HG02938 (cell line): Measurements from ENCODE around the gene ZNF358.
A peak's percentile ranks its signal among the peaks of the same experiment; 100 is the strongest.

ENCODE experiments used
- ATAC-seq: cut with Tn5 transposase; IDR thresholded peaks from one replicate; pipeline ENCODE4 v1.9.1; 2021; ENCODE audit warnings: mild to moderate bottlenecking, moderate library complexity; ENCODE audit not compliant: unreplicated experiment

Gene ZNF358

DNA sequence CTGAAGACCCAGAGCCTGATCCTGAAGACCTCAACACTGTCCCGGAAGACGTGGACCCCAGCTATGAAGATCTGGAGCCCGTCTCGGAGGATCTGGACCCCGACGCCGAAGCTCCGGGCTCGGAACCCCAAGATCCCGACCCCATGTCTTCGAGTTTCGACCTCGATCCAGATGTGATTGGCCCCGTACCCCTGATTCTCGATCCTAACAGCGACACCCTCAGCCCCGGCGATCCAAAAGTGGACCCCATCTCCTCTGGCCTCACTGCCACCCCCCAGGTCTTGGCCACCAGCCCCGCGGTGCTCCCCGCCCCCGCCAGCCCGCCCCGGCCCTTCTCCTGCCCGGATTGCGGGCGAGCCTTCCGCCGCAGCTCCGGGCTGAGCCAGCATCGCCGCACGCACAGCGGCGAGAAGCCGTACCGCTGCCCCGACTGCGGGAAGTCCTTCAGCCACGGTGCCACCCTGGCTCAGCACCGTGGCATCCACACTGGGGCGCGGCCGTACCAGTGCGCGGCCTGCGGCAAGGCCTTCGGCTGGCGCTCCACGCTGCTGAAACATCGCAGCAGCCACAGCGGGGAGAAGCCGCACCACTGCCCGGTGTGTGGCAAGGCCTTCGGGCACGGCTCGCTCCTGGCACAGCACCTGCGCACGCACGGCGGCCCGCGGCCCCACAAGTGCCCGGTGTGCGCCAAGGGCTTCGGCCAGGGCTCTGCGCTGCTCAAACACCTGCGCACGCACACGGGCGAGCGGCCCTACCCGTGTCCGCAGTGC, 3.6 kb downstream of the ZNF358 start:
- no peak for ATAC-seq

DNA sequence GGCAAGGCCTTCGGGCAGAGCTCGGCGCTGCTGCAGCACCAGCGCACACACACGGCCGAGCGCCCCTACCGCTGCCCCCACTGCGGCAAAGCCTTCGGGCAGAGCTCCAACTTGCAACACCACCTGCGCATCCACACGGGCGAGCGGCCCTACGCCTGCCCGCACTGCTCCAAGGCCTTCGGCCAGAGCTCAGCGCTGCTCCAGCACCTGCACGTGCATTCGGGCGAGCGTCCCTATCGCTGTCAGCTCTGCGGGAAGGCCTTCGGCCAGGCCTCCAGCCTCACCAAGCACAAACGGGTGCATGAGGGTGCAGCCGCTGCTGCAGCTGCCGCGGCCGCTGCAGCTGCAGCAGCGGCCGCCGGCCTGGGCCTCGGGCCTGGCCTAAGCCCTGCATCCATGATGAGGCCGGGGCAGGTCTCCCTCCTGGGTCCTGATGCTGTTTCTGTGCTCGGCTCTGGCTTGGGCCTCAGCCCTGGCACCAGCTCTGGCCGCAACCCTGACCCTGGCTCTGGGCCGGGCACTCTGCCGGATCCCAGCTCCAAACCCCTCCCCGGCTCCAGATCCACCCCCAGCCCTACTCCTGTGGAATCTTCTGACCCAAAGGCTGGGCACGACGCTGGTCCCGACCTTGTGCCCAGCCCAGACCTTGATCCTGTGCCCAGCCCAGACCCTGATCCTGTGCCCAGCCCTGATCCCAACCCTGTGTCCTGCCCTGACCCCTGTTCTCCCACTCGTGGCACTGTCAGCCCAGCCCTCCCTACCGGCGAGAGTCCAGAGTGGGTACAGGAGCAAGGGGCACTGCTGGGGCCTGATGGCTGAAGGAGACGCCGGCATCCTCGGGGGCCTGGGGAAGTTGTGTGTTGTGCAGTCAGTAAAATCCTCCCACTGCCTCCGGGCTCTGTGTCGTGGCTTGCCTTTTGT, 4.5 kb downstream of the ZNF358 start:
- ATAC-seq: no peak

DNA sequence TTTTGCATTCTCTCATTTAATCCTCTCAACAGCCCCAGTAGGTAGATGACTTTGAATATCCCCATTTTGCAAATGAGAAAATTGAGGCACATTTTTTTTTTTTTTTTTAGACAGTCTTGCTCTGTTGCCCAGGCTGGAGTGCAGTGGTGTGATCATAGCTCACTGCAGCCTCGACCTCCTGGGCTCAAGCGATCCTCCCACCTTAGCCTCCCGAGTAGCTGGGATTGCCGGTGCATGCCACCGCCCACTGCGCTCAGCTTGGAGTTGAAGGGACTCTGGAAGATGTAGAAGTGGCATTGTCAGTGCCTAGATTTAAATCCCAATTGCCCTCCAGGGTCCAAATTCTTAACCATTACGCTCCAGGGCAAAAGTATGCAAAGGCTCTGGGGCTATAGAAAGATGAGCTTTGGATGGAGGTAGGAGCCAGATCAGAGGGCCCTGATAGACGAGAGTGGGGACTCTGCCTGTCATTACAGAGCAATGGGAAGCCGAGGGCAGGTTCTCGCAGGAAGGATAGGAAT, 5.7 kb downstream of the ZNF358 start:
- no peak for ATAC-seq

DNA sequence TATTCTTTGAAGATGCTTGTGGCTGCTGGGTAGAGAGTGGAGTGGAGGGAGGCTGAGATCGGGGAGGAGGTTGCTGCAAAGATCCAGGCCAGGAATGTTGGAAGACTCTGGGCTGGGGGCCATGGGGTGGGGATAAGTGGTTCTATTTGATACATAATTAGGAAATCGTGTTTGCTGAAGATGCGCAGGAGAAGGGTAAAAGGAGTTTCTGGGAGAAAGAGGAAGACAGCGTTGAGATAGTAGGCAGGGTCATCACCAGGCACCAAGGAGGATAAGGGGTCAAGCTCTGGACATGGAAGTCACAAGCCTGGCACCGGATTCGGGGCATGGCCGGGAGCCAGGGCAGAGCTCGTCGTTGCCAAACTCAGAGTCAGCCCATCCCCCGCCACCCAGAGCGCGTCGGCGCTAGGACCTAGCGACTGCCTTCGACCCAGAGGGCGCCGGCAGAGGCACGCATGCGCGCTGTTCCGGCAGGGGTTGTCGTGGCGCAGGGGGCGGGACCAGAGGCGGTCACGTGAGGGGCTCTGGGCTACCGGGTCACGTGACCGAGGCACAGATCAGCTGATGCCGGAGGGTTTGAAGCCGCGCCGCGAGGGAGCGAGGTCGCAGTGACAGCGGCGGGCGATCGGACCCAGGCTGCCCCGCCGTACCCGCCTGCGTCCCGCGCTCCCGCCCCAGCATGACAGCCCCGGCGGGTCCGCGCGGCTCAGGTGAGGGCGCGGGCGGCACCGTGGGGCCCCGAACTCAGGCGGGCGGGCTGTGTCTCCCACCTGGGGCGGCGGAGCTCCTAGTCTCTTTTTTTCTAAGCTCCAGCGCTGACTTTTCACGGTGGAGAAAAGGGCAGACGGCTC, 6.4 kb downstream of the ZNF358 start, which contains the start of gene MCOLN1:
MCOLN1 (plus strand) TSS at position 553 of the 851 bp plus-strand sequence; CDS start at position 680, 127 bp downstream.
- peak; percentile 70 for ATAC-seq

DNA sequence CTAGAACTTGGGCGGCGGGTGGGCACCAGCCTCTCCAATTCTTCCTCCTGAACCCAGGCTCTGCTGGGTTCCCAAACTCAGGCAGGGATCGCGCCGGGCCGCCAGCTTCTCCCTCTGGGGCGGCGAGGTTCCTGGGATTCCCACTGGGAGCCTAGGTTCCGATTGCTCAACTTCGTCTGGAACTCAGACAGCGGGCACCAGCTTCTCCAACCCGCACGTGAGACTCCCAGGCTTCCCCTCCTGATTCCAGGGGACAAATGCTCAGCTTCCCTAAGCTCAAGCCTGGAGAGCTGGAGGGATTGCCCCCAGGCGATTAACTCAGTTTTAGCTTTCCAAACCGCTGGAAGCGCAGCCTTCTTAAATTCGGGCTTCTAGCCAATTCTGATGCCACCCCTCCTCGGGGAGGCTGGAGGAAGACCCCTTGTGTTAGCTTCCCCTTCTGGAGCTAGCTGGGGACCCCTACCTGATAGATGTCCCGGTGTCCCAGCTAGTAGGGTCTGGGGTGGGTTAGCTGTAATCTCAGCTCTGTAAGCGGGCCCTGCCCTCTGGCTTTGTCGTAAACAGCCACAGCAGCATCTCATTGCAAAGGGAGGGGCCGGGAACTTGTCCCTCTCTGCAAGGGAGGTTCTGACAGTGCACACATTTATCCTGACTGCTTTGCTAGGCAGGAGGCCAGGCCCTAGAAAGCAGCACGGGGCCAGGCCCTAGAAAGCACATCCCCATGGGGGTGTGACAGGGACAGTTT, 7.2 kb downstream of the ZNF358 start:
- ATAC-seq: peak; percentile 4

DNA sequence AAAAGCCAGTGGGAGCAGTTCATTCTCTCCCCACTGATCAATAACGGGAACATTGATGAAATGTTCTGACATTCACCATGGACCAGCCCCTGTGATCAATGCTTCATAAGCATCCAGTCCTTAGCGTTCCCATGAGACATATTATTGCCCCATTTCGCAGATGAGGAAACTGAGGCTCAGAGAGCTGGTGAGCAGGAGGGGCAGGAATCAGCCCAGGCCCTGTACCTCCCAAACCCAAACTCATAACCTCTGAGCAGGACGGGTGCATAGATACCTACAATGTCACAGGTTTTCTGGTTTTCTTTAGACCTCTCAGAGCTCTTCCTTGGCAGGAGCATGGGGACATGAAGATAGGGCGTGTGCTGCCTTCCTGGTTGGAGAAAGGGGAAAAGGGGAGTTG, 8.6 kb downstream of the ZNF358 start:
- ATAC-seq: no peak

DNA sequence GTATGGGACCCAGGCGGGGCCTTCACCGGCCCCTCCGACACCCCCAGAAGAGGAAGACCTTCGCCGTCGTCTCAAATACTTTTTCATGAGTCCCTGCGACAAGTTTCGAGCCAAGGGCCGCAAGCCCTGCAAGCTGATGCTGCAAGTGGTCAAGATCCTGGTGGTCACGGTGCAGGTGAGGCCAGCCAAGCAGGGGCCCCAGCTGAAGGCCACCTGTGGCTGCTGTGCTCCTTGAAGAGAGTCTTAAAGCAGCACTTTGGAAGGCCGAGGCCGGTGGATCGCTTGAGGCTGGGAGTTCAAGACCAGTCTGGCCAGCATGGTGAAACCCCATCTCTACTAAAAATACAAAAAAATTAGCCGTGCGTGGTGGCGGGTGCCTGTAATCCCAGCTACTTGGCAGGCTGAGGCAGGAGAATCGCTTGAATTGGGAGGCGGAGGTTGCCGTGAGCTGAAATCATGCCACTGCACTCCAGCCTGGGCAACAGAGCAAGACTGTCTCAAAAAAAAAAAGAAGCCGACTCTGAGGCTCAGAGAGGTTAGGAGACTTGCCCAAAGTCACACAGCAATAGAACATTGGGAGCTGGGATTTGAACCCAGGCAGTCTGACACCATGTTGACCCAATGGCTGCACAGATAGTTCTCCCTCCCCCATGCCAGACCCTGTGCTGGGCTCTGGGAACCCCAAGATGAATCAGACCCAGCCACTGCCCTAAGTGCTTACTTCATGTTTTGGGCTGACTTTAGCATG, 9.3 kb downstream of the ZNF358 start:
- ATAC-seq: no peak

DNA sequence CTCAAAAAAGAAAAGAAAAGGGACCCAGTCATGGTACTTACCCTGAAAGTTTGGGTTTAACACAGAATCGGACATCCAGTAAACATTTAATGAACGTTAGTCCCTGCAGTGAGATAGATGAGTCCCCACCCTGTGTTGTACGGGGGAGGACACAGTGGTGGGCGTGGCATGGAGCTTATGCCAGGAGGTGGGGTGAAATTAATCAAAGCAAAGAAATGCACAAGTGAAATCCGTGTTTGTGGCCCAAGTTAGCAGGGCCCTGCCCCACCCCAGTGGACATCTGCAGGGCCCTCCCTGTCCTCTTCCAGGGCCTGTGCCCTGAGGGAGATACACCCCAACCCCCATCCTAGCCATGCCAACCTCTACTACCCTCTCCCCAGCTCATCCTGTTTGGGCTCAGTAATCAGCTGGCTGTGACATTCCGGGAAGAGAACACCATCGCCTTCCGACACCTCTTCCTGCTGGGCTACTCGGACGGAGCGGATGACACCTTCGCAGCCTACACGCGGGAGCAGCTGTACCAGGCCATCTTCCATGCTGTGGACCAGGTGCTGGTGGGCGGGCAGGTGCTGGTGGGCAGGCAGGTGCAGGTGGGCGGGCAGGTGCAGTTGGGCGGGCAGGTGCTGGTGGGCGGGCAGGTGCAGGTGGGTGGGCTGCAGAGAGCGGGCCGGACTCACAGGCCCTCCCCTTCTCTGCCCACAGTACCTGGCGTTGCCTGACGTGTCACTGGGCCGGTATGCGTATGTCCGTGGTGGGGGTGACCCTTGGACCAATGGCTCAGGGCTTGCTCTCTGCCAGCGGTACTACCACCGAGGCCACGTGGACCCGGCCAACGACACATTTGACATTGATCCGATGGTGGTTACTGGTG, 10.4 kb downstream of the ZNF358 start:
- ATAC-seq: no peak

DNA sequence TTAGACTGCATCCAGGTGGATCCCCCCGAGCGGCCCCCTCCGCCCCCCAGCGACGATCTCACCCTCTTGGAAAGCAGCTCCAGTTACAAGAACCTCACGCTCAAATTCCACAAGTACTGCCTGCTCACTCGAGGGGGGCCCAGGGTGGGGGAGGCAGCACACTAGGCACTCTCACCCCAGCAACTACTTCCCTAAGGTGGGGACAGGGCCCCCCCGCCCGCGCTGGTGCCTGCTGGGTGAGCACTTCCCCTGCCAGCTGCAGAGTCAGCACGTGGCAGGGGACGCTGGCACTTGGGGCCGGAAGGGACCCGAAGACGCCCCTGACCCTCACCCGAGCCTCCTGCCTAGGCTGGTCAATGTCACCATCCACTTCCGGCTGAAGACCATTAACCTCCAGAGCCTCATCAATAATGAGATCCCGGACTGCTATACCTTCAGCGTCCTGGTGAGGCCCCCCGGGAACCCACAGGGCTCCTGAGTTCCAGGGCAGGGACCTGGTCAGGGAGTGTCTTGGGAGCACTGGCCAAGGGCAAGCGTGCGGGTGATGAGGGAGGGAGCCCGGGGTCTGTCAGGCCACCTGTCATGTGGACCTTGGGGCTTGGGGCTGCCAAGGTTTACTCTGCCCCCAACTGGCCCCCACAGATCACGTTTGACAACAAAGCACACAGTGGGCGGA, 11.8 kb downstream of the ZNF358 start:
- no peak for ATAC-seq

DNA sequence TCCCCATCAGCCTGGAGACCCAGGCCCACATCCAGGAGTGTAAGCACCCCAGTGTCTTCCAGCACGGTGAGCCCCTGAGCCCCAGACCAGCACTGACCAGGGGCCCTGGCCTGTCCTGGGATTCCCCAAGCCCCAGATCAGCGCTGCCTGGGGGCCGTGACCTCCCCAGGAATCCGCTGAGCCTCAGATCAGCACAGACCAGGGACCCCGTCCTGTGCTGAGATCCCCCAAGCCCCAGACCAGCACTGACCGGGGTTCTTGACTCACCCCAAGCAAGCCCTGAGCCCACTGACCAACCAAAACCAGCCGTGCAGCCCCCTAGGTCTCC, 12.3 kb downstream of the ZNF358 start:
- ATAC-seq: no peak

DNA sequence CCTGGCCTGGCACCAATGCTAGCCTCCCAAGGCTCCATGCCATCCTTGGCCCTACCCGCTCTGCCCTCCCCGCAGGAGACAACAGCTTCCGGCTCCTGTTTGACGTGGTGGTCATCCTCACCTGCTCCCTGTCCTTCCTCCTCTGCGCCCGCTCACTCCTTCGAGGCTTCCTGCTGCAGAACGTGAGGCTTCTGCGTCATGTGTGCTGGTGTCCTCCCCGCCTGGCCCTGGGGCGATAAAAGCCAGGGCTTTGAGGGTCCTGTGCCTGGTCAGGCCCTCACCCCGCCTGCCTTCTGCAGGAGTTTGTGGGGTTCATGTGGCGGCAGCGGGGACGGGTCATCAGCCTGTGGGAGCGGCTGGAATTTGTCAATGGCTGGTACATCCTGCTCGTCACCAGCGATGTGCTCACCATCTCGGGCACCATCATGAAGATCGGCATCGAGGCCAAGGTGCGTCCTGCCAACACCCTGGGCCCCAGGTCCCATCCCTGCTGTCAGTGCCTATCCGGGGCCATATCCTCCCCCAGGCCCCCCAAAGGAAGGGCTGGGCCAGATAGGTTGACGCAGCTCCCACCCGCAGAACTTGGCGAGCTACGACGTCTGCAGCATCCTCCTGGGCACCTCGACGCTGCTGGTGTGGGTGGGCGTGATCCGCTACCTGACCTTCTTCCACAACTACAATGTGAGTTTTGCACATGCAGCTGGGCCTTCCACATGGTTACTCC, 12.8 kb downstream of the ZNF358 start:
- ATAC-seq: no peak

DNA sequence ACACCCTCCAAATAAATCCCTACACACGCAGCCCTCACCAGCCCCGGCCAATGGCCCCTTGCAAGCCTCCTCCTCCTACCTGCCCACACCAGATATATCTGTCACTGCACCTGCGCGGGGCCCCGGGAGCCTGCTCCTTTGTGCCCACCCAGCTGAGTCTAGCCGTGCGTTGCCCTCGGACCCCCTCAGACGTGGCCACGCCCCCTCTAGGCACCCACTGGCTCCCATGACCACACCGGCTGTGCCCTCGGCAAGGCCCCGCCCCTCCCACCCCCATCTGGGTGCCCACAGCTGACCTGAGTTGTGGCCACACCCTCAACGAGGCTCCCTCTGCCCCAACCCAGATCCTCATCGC, 13.3 kb downstream of the ZNF358 start:
- no peak for ATAC-seq

DNA sequence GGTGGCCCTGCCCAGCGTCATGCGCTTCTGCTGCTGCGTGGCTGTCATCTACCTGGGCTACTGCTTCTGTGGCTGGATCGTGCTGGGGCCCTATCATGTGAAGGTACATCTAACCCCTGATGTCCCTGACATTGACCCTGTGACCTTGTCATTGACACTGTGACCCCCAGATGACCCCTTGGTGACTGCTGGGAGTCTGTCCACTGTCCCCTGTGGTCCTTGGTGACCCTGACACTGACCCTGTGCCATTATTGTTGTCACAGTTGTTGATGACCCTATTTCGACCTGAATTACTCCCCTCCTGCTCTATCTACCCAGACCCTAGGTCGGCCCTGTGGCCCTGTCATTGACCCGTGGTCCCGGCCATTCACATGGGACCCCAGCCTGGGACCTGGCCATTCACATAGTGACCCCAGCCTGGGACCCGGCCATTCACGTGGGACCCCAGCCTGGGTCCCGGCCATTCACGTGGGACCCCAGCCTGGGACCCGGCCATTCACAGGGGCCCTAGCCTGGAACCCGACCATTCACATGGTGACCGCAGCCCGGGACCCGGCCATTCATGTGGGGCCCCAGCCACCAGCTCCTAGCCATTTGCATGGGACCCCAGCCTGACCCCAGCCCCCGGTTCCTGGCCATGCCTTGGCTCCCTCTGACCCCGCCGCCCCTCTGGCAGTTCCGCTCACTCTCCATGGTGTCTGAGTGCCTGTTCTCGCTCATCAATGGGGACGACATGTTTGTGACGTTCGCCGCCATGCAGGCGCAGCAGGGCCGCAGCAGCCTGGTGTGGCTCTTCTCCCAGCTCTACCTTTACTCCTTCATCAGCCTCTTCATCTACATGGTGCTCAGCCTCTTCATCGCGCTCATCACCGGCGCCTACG, 13.9 kb downstream of the ZNF358 start:
- ATAC-seq: no peak

DNA sequence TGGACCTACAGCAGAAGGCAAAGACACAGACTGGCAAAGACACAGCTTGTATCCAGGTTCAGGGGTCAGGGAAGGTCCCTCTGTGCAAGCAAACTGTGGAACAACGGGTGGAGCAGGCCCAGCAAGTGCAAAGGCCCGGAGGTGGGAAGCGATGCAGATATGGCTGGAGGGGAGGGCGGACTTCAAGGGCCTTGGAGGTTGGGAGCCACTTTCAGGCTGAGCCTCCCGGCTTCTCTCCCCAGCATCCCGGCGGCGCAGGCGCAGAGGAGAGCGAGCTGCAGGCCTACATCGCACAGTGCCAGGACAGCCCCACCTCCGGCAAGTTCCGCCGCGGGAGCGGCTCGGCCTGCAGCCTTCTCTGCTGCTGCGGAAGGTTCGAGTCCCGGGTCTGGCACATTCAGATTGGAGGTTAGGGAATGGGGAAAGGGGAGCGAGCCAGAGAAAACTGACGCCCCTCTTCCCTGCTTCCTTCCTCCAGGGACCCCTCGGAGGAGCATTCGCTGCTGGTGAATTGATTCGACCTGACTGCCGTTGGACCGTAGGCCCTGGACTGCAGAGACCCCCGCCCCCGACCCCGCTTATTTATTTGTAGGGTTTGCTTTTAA, 17.5 kb downstream of the ZNF358 start:
- no peak for ATAC-seq

DNA sequence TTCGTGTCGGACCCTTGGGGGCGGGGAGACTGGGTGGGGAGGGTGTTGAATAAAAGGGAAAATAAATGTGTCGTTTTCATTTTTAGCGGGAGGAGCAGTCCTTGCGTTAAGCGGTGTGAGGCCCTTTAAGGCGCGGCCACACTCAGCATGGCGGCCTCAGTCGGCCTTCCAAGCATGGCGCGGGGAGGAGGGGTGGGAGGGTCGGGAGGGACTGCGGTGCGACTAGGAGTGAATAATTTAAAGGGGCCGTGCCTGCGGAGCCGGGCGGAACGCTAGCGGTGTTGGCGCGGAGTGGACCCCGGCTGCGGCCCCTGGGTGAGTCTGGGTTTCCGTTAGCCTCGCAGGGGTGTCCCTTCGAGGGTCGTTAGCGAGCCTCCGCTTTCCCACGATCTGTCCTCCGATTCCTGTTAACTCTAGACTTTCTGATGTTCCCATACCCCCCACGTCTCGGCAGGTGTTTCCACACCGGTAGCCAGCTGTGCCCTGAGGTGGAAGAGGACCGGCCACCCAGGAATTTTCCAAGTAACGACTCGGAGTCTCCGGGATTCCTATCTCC, 18.1 kb downstream of the ZNF358 start:
- no peak for ATAC-seq

DNA sequence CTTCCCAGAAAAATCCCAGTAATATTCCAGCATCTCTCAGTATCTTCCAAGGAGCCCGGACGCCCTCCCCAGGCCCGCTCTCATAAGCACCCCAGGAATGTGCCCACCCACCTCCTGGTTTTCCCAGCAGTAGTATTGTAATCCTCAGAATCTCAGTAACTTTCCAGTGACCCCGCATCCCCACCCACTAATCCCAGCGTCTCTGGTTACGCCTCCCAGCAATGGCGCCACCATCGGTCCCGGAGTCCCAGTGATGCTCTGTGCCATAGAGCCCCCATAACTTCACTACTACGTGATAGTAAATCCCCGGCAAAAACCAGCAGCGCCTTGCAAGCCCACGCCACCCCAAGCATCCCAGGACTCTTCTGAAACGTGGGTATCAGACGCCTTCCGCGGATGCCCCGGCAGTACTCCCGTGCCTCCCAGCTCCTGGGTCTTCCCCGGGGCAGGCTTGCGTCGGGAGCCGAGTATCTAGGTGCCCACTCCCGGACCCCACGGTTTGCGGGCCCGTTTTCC, 18.7 kb downstream of the ZNF358 start:
- ATAC-seq: no peak
